OCI-LY7 (cell line): Measurements from ENCODE around the gene LHX4. TPM values are rescaled to one million over a fixed set of nuclear protein-coding genes. Genes with fewer than 3 reads are reported as not detected.
A peak's percentile ranks its signal among the peaks of the same experiment; 100 is the strongest.

Source experiments
- BruUV-seq: library from RNA; stranded (reverse); fragments of 400-500 nt; replicated peaks from 2 replicates; lab custom pipeline; 2021; lab: Mats Ljungman, UMichigan
- CTCF ChIA-PET: fragments of 300-600 bp; sonication (Branson Sonifier 250); formaldehyde crosslinking; loops from one replicate; lab custom pipeline; 2022; ENCODE audit warnings: antibody characterized with exemption; ENCODE audit not compliant: unreplicated experiment; lab: Charles Lee
- POLR2A ChIA-PET: fragments of 300-600 bp; sonication (Branson Sonifier 250); formaldehyde crosslinking; loops from one replicate; lab custom pipeline; 2022; ENCODE audit warnings: antibody characterized with exemption; lab: Charles Lee
- DNase-seq: peaks from one replicate; pipeline ENCODE4 v3.0.0-alpha.2; 2015; ENCODE audit warnings: low spot score
- H2AFZ ChIP-seq: fragments of 200-600 bp; sonication (generic), shearing (Covaris generic); 2 replicates; pipeline ENCODE4 v1.6.1; 2014; ENCODE audit warnings: mild to moderate bottlenecking, antibody characterized with exemption, low read length, moderate library complexity
- H3K27ac ChIP-seq: fragments of 200-600 bp; sonication (generic); 2 replicates; pipeline ENCODE4 v1.5.1; 2014; ENCODE audit warnings: mixed run types, low read depth, mild to moderate bottlenecking, moderate library complexity, low read length, inconsistent platforms; ENCODE audit not compliant: poor library complexity, severe bottlenecking
- H3K36me3 ChIP-seq: fragments of 200-600 bp; sonication (generic); 2 replicates; pipeline ENCODE4 v1.6.1; 2014; ENCODE audit warnings: mild to moderate bottlenecking, antibody characterized with exemption, low read length, moderate library complexity, mixed read lengths; ENCODE audit not compliant: insufficient read depth
- H3K4me1 ChIP-seq: fragments of 200-600 bp; sonication (generic); 2 replicates; pipeline ENCODE4 v1.5.1; 2014; ENCODE audit warnings: mild to moderate bottlenecking, low read length; ENCODE audit not compliant: insufficient read depth, poor library complexity, severe bottlenecking
- H3K4me2 ChIP-seq: fragments of 200-600 bp; sonication (generic); 2 replicates; pipeline ENCODE4 v1.6.1; 2014; ENCODE audit warnings: mild to moderate bottlenecking, low read length
- H3K4me3 ChIP-seq: fragments of 200-600 bp; sonication (generic); 2 replicates; pipeline ENCODE4 v1.5.1; 2014; ENCODE audit warnings: mild to moderate bottlenecking, low read depth, low read length; ENCODE audit not compliant: poor library complexity, severe bottlenecking
- H3K79me2 ChIP-seq: fragments of 200-600 bp; sonication (generic); 2 replicates; pipeline ENCODE4 v1.6.1; 2016; ENCODE audit warnings: low read depth, mild to moderate bottlenecking, low read length, moderate library complexity, mixed read lengths; ENCODE audit not compliant: insufficient read depth
- H3K9me2 ChIP-seq: fragments of 200-600 bp; sonication (generic); 2 replicates; pipeline ENCODE4 v1.6.1; 2016; ENCODE audit warnings: mild to moderate bottlenecking, low read length, mixed read lengths; ENCODE audit not compliant: insufficient read depth
- H3K9me3 ChIP-seq: fragments of 200-600 bp; sonication (generic); 2 replicates; pipeline ENCODE4 v1.6.1; 2014; ENCODE audit warnings: mild to moderate bottlenecking, mixed run types, low read length, mixed read lengths
- H4K20me1 ChIP-seq: fragments of 200-600 bp; sonication (generic); 2 replicates; pipeline ENCODE4 v1.6.1; 2014; ENCODE audit warnings: mild to moderate bottlenecking, antibody characterized with exemption, low read length, moderate library complexity, mixed read lengths; ENCODE audit not compliant: insufficient read depth
- CTCF ChIP-seq: fragments of 200-600 bp; sonication (generic); conservative IDR thresholded peaks from 2 replicates; pipeline ENCODE4 v1.5.1; 2014; ENCODE audit warnings: mild to moderate bottlenecking, antibody characterized with exemption, low read length, moderate library complexity, mixed read lengths
- EZH2phosphoT487 ChIP-seq: fragments of 200-600 bp; sonication (generic); IDR thresholded peaks from 2 replicates; pipeline ENCODE4 v1.6.1; 2018; ENCODE audit warnings: low read depth, borderline replicate concordance, mild to moderate bottlenecking, mixed run types, antibody characterized with exemption, low read length, moderate library complexity, mixed read lengths
- intact Hi-C: fragments of 100-400 bp; cut with micrococcal nuclease; formaldehyde crosslinking; loops from one replicate; pipeline ENCODE4 v1.10.0; 2022; ENCODE audit not compliant: unreplicated experiment
- total RNA-seq, 2 experiments: library from RNA; depleted of rRNA in 1 of 2; stranded (reverse); fragments of >200 nt in 1 of 2; shearing (Covaris generic) in 1 of 2; gene quantifications; 2 replicates each; pipeline ENCODE4 v1.2.3, GENCODE V29; 2014 to 2022

The LHX4 gene
- total RNA-seq, 2 experiments from 2014 or later: 0.06 TPM; not detected in 1

- ChIA-PET CTCF (interaction anchor here (0.6 kb wide), 1 partner anchor 213 kb away, joined by 4 read pairs; no protein-coding TSS in a partner anchor), POLR2A (no interaction called here)
- Histone ChIP-seq H3K9me3 (no peaks in the 10 kb centered on the region), H3K27ac (no peak overlapping the region), H3K36me3 (no peaks in the 10 kb centered on the region), H2AFZ (no peak overlapping the region), H3K4me3 (no peak overlapping the region), H3K79me2 (no peaks in the 10 kb centered on the region), H4K20me1 (no peaks in the 10 kb centered on the region), H3K4me1 (no peaks in the 10 kb centered on the region), H3K4me2 (no peak overlapping the region), H3K9me2 (no peaks in the 10 kb centered on the region)
- intact Hi-C loops: loop anchor here (1.0 kb wide), 2 partner anchors 163 to 229 kb away; no protein-coding TSS in a partner anchor
- DNase-seq: peak; percentile 63
- BruUV-seq: no TSS peak
- TF ChIP-seq CTCF: peak; percentile 94
- TF ChIP-seq EZH2phosphoT487: no peak
These were observed 22.8 kb downstream of the LHX4 start for GRCh38 chr1:180252638-180253536.

GRCh38 chr1:180253585-180254495 is 23.8 kb downstream of the LHX4 start:
- intact Hi-C loops: no loop called here
- BruUV-seq: no TSS peak
- POLR2A ChIA-PET: no interaction called here

More at GRCh38 chr1:180253585-180254495, 23.8 kb downstream of the LHX4 start:
- no peak overlapping the region for H3K4me3 ChIP-seq
- no peaks in the 10 kb centered on the region for H3K4me1 ChIP-seq
- CTCF ChIA-PET: interaction anchor here (0.5 to 0.6 kb wide), 2 partner anchors 131 to 212 kb away, joined by 3 to 4 read pairs; no protein-coding TSS in a partner anchor
- no peak for TF ChIP-seq EZH2phosphoT487
- no peak for TF ChIP-seq CTCF
- no peaks in the 10 kb centered on the region for H3K9me2 ChIP-seq
- DNase-seq: no peak
- H3K79me2 ChIP-seq: no peaks in the 10 kb centered on the region
- no peaks in the 10 kb centered on the region for H3K9me3 ChIP-seq
- H4K20me1 ChIP-seq: no peaks in the 10 kb centered on the region
- no peak overlapping the region for H3K27ac ChIP-seq
- H2AFZ ChIP-seq: no peak overlapping the region
- no peaks in the 10 kb centered on the region for H3K36me3 ChIP-seq
- no peak overlapping the region for H3K4me2 ChIP-seq
